ENCODE data around the gene GNB1.

GNB1 gene

DNA sequence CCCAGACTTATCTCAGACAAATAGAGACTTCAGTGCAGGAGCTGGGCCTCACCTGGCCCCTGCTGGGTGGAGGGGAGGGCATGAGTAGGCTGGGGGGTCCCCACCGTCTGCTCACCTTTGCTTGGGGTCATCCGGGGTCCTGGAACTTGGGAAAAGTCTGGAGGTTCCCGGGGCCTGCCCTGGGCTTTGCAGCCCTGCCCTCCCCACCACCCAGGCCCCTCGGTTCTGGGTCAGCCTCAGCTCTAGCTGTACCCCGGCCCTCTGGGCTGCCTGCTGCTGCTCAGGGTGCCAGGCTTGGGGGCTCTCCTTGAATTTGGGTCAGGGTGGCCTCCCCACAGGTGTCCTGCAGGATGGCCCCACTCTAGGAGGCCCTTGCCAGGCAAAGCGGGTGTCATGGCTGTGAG is 30.6 kb upstream of the GNB1 start:
- no peak overlapping the region for H3K9ac ChIP-seq (ENCODE audit: low read length)
- no peak overlapping the region for H3K27ac ChIP-seq (ENCODE audit: low read length)
- H3K36me3 ChIP-seq (ENCODE audit: control insufficient read depth, low read depth, low read length), result no peaks in the 10 kb centered on the region
- H3K4me3 ChIP-seq (ENCODE audit: low read length), result no peak overlapping the region
- H3K27me3 ChIP-seq (ENCODE audit: control insufficient read depth, insufficient read depth, low read length), result peaks cover 5% of the 10 kb centered on the region
- H3K9me3 ChIP-seq (ENCODE audit: control insufficient read depth, low read depth, low read length), result no peaks in the 10 kb centered on the region
- H3K4me1 ChIP-seq (ENCODE audit: control insufficient read depth, low read depth, low read length), result peaks cover 5% of the 10 kb centered on the region

DNA sequence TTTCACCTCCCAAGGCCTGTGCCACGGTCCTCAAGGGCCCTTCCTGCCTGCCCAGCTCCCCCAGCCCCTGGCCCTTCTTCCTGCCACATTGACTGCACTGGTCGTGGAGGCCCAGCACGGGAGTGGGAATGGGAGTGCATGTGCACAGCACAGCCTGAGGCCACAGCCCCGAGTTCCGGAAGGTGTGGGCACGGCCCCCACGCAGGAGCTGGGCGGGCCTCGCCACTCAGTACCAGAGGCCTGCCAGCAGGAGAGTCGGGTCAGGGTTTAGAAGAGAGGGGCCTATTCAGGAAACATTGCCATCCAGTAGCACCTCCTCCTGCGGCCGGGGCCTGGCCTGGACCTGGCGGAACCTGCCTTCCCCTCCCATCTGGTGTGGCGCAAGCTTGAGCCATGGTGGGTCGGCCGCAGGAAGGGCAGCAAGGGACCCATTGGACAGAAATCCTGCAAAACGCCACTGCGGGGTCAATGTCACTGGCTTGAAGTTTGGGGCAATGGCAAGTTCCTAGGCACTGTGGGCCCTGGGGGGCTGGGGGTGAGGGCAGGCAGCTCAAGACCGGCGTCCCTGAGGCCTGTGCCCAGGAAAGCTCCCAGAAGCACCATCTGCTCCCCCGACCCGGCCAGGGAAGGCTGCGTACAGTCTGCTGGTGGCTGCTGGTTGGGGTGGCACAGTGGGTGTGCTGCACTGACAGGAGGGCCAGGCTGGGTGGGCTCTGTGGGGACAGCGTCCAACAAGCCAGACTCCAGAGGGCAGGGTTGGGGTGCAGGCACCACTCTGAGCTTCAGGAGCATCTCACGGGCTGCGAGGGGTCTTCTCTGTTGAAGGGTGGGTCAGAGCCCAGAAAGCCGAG is 29.9 kb upstream of the GNB1 start:
- Histone ChIP-seq H3K4me3 (ENCODE audit: low read length) (no peak overlapping the region), H3K9ac (ENCODE audit: low read length) (no peak overlapping the region), H3K36me3 (ENCODE audit: control insufficient read depth, low read depth, low read length) (no peaks in the 10 kb centered on the region), H3K27me3 (ENCODE audit: control insufficient read depth, insufficient read depth, low read length) (peaks cover 5% of the 10 kb centered on the region), H3K9me3 (ENCODE audit: control insufficient read depth, low read depth, low read length) (no peaks in the 10 kb centered on the region), H3K4me1 (ENCODE audit: control insufficient read depth, low read depth, low read length) (peaks cover 5% of the 10 kb centered on the region), H3K27ac (ENCODE audit: low read length) (no peak overlapping the region)

DNA sequence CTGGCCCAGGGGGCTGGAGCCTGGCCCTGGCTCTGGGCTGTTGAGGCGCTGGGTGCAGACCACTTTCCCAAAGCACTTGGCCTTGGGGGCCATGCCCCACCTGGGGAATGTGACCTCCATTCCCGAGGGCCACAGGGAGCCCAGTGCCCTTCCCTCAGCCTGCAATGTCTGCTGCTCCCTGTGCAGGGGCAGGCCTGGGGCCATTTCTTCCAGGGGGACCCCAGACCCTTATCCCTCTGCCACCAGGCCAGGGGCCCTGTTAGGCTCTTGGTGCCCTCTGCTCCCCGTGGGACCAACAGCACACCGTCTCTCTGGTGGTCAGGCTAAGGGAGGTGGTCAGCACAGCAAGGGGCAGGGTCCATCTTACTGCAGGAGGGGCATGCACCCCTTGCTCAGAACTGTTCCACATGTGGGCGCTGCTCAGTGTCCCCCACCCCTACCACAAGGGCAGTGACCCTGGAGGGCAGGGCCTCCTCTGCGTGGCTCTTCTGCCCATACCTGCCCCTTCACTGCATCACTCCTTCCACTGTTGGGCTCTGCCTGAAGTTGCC is 29.2 kb upstream of the GNB1 start:
- Histone ChIP-seq H3K27me3 (ENCODE audit: control insufficient read depth, insufficient read depth, low read length) (peaks cover 5% of the 10 kb centered on the region), H3K4me3 (ENCODE audit: low read length) (peak overlapping the region; percentile 47), H3K36me3 (ENCODE audit: control insufficient read depth, low read depth, low read length) (no peaks in the 10 kb centered on the region), H3K9me3 (ENCODE audit: control insufficient read depth, low read depth, low read length) (no peaks in the 10 kb centered on the region), H3K4me1 (ENCODE audit: control insufficient read depth, low read depth, low read length) (peaks cover 5% of the 10 kb centered on the region), H3K27ac (ENCODE audit: low read length) (no peak overlapping the region), H3K9ac (ENCODE audit: low read length) (no peak overlapping the region)

GRCh38 chr1:1919304-1920056 is 28.6 kb upstream of the GNB1 start:
- Histone ChIP-seq H3K27ac (ENCODE audit: low read length) (no peak overlapping the region), H3K9ac (ENCODE audit: low read length) (no peak overlapping the region)

DNA sequence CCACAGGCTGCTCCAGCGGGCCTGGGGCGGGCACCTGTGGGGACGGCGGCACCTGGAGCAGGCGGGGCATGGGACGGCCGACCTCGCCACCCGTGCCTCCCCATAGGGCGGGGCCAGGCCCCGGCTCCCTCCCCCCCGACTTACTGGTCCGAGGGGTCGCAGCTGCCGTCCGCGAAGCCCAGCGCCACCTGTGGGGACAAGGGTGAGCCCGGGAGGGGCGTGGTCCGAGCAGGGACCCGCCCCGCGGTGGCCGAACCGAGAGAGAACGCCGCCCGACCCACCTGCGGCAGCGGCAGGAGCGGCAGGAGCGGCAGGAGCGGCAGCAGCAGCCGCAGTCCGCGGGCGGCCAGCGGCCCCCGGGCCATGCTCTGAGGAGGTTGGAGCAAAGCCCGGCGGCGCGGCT is 28.0 kb upstream of the GNB1 start, which contains the start of gene TMEM52:
Gene TMEM52, minus strand, starts transcription at position 379 of the 403 bp plus-strand sequence. Its CDS starts 14 bp downstream, at position 365.
- H3K9me3 ChIP-seq (ENCODE audit: control insufficient read depth, low read depth, low read length), result no peaks in the 10 kb centered on the region
- peak within 1 kb of the TSS; percentile 42 for H3K9ac ChIP-seq (ENCODE audit: low read length)

More at GRCh38 chr1:1919304-1920056, 28.6 kb upstream of the GNB1 start:
- Histone ChIP-seq H3K36me3 (ENCODE audit: control insufficient read depth, low read depth, low read length) (no peaks in the 10 kb centered on the region), H3K9me3 (ENCODE audit: control insufficient read depth, low read depth, low read length) (no peaks in the 10 kb centered on the region), H3K4me1 (ENCODE audit: control insufficient read depth, low read depth, low read length) (peaks cover 5% of the 10 kb centered on the region), H3K27me3 (ENCODE audit: control insufficient read depth, insufficient read depth, low read length) (peaks cover 5% of the 10 kb centered on the region), H3K4me3 (ENCODE audit: low read length) (peak overlapping the region; percentile 61)

GRCh38 chr1:1917995-1918900 is 27.4 kb upstream of the GNB1 start:
- Histone ChIP-seq H3K9ac (ENCODE audit: low read length) (peak overlapping the region; percentile 42), H3K36me3 (ENCODE audit: control insufficient read depth, low read depth, low read length) (no peaks in the 10 kb centered on the region), H3K4me3 (ENCODE audit: low read length) (peak overlapping the region; percentile 61), H3K27ac (ENCODE audit: low read length) (no peak overlapping the region), H3K4me1 (ENCODE audit: control insufficient read depth, low read depth, low read length) (peaks cover 5% of the 10 kb centered on the region), H3K9me3 (ENCODE audit: control insufficient read depth, low read depth, low read length) (no peaks in the 10 kb centered on the region), H3K27me3 (ENCODE audit: control insufficient read depth, insufficient read depth, low read length) (peaks cover 5% of the 10 kb centered on the region)

More for the DNA sequence above, 28.0 kb upstream of the GNB1 start, which contains the start of gene TMEM52:
- Histone ChIP-seq H3K27me3 (ENCODE audit: control insufficient read depth, insufficient read depth, low read length) (peaks cover 5% of the 10 kb centered on the region), H3K27ac (ENCODE audit: low read length) (no peak within 1 kb of the TSS), H3K4me3 (ENCODE audit: low read length) (peak within 1 kb of the TSS; percentile 61), H3K36me3 (ENCODE audit: control insufficient read depth, low read depth, low read length) (no peaks in the 10 kb centered on the region), H3K4me1 (ENCODE audit: control insufficient read depth, low read depth, low read length) (peaks cover 5% of the 10 kb centered on the region)

GRCh38 chr1:1917304-1917976 is 26.6 kb upstream of the GNB1 start:
- H3K36me3 ChIP-seq (ENCODE audit: control insufficient read depth, low read depth, low read length), result no peaks in the 10 kb centered on the region
- no peak overlapping the region for H3K27ac ChIP-seq (ENCODE audit: low read length)
- no peak overlapping the region for H3K9ac ChIP-seq (ENCODE audit: low read length)
- H3K27me3 ChIP-seq (ENCODE audit: control insufficient read depth, insufficient read depth, low read length), result peaks cover 5% of the 10 kb centered on the region
- H3K4me1 ChIP-seq (ENCODE audit: control insufficient read depth, low read depth, low read length), result peaks cover 5% of the 10 kb centered on the region
- H3K9me3 ChIP-seq (ENCODE audit: control insufficient read depth, low read depth, low read length), result no peaks in the 10 kb centered on the region
- H3K4me3 ChIP-seq (ENCODE audit: low read length), result no peak overlapping the region

DNA sequence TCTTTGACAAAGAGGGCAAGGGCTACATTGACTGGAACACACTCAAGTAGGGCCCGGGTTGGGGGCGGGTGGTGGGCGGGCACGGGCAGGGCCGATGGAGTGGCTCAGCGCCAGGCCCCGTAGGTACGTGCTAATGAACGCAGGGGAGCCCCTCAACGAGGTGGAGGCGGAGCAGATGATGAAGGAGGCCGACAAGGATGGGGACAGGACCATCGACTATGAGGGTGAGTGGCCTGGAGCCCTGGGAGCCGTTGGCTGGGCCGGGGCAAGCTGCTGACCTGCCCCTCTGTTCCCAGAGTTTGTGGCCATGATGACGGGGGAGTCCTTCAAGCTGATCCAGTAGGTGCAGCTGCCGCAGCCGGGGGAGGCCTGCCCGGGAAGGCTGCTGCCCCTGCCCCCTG is 26.0 kb upstream of the GNB1 start:
- Histone ChIP-seq H3K4me1 (ENCODE audit: control insufficient read depth, low read depth, low read length) (peaks cover 5% of the 10 kb centered on the region), H3K4me3 (ENCODE audit: low read length) (no peak overlapping the region), H3K27ac (ENCODE audit: low read length) (no peak overlapping the region), H3K27me3 (ENCODE audit: control insufficient read depth, insufficient read depth, low read length) (peaks cover 5% of the 10 kb centered on the region), H3K9ac (ENCODE audit: low read length) (no peak overlapping the region), H3K36me3 (ENCODE audit: control insufficient read depth, low read depth, low read length) (no peaks in the 10 kb centered on the region), H3K9me3 (ENCODE audit: control insufficient read depth, low read depth, low read length) (no peaks in the 10 kb centered on the region)

DNA sequence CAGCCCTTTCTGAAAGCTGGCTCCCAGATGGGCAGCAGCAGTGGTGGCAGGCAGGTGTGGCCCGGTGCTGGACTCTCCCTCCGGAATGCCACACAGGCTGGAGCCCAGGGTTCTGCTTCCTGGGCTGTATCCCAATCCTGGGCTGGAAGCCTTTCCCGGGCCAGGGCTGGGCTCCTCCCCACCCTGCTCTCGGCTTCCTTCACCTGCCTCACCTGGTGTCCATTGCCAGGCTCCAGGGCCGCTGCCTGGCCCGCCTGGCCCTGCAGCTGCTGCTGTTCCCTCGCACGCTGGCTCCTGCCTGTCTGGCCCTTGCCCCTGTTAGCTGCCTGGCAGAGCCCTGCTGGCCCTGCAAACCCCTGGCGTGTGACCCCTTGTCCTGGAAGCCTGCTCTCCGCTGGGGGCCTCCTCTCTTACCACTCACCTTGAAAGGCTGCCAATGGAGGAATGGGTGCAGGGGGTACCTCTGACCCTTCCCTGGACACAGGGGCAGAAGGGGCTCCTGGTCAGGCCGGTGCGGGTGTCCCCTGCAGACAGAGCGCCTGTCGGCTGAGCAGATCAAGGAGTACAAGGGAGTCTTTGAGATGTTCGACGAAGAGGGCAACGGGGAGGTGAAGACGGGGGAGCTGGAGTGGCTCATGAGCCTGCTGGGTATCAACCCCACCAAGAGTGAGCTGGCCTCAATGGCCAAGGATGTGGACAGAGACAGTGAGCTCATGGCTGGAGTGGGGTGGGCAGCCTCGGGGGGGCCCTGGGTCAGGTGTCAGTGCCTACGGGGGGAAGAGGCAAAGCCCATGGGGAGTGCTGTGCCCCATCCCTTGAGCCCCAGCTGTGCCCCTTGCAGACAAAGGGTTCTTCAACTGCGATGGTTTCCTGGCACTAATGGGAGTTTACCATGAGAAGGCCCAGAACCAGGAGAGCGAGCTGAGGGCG is 25.3 kb upstream of the GNB1 start:
- Histone ChIP-seq H3K9ac (ENCODE audit: low read length) (no peak overlapping the region), H3K4me1 (ENCODE audit: control insufficient read depth, low read depth, low read length) (peaks cover 5% of the 10 kb centered on the region), H3K4me3 (ENCODE audit: low read length) (no peak overlapping the region)

More for the DNA sequence above, 25.3 kb upstream of the GNB1 start:
- Histone ChIP-seq H3K9me3 (ENCODE audit: control insufficient read depth, low read depth, low read length) (no peaks in the 10 kb centered on the region), H3K27ac (ENCODE audit: low read length) (no peak overlapping the region), H3K36me3 (ENCODE audit: control insufficient read depth, low read depth, low read length) (no peaks in the 10 kb centered on the region), H3K27me3 (ENCODE audit: control insufficient read depth, insufficient read depth, low read length) (peaks cover 5% of the 10 kb centered on the region)

All from iPS-18a (cell line).